Adrenal gland (tissue), 12 donors: ENCODE measurements around the gene OMP. TPM values are rescaled to one million over a fixed set of nuclear protein-coding genes. Genes with fewer than 3 reads are reported as not detected.

ENCODE experiments used
- DNase-seq, 7 donors: peaks; one replicate each; pipeline ENCODE4 v3.0.0-alpha.2; 2019 to 2020
- H3K27ac ChIP-seq, 5 donors: fragments of 200-600 bp; sonication (generic) in 4 of 5; 1 replicate in 3 of 5; 2 replicates in 2 of 5; pipeline versions ENCODE4 v1.5.1 to v1.8.0; 2016 to 2020; ENCODE audit warnings: mild to moderate bottlenecking in 1 of 5
- H3K27me3 ChIP-seq: fragments of 200-600 bp; 2 replicates; pipeline ENCODE4 v1.8.0; 2021
- H3K36me3 ChIP-seq, 2 donors: fragments of 200-600 bp; replicated peaks in 1 of 2; 1 replicate in 1 of 2; 2 replicates in 1 of 2; pipeline versions ENCODE4 v1.5.1 to v1.8.0; 2018 to 2022
- H3K4me1 ChIP-seq, 2 donors: fragments of 200-600 bp; replicated peaks in 1 of 2; 1 replicate in 1 of 2; 2 replicates in 1 of 2; pipeline versions ENCODE4 v1.5.1 to v1.8.0; 2018 to 2021
- H3K4me3 ChIP-seq, 4 donors: fragments of 200-600 bp; sonication (generic) in 3 of 4; one replicate each; pipeline ENCODE4 v1.5.1; 2016 to 2018
- H3K9me3 ChIP-seq, 3 donors: fragments of 200-600 bp; sonication (generic) in 1 of 3; replicated peaks in 1 of 3; 1 replicate in 2 of 3; 2 replicates in 1 of 3; pipeline versions ENCODE4 v1.5.1 to v1.8.0; 2016 to 2021
- CTCF ChIP-seq, 6 experiments: fragments of 450-650 bp in 4 of 6; fragments of 200-600 bp in 2 of 6; sonication (generic) in 1 of 6; IDR thresholded peaks; 1 replicate in 5 of 6; 2 replicates in 1 of 6; pipeline versions ENCODE4 v1.5.1 to v1.8.0; 2016 to 2021; ENCODE audit warnings: antibody characterized with exemption in 6 of 6, mild to moderate bottlenecking in 2 of 6, moderate library complexity in 1 of 6
- POLR2A ChIP-seq, 2 donors: fragments of 450-650 bp; IDR thresholded peaks; one replicate each; pipeline ENCODE4 v1.6.1; 2017; ENCODE audit warnings: antibody characterized with exemption in 2 of 2, mild to moderate bottlenecking in 2 of 2, moderate library complexity in 1 of 2
- WGBS, 4 donors: extraction: QIAGEN DNeasy Blood & Tissue Kit in 2 of 4; methylation state at CpG; one replicate each; pipeline versions ENCODE4 v1.1.5 to v1.1.7; 2013 to 2017; 5-methylcytosine and 5-hydroxymethylcytosine counted together
- intact Hi-C, 2 donors: fragments of 100-400 bp; cut with DNase I; formaldehyde crosslinking; loops; one replicate each; pipeline versions ENCODE4 v1.14.1 to v1.15.0; 2022 to 2023
- polyA plus RNA-seq, 3 donors: library from polyadenylated mRNA; stranded (reverse); fragments of 200-250 nt in 2 of 3; fragments of 350-450 nt in 1 of 3; fragmentation: Illumina TruSeq in 1 of 3; extraction: RNeasy Lipid Tissue Mini Kit (QIAGEN cat#74804) in 1 of 3; gene quantifications; one replicate each; pipeline ENCODE4 v1.2.3, GENCODE V29; 2013 to 2014
- total RNA-seq, 9 donors: library from RNA; depleted of rRNA in 4 of 9; stranded (reverse); fragments of >200 nt in 4 of 9; fragments of 120-200 nt in 1 of 9; fragmentation: NEBNext Ultra II Directional in 1 of 9; extraction: Animal tissue kit (Norgen Biotek cat#: 25700) in 1 of 9; gene quantifications; one replicate each; pipeline versions ENCODE4 v1.1.0 to v1.2.4, GENCODE V29; 2013 to 2023
- donor health status: healthy with polysubstance abuse.
- donor health status: Bipolar disorder and iron deficiency.
- donor health status: DM: yes; HTN: yes; CAD: no.
- donor health status: DM: no; HTN: no; CAD: no.
- donor health status: DM: no; HTN: no; CAD: no.
- donor health status: DM: yes; HTN: yes; CAD: no.

Gene OMP
- total and polyA plus RNA-seq, 12 donors, result 0.50 to 1.6 (median 0.92) TPM; not detected in 9

DNA sequence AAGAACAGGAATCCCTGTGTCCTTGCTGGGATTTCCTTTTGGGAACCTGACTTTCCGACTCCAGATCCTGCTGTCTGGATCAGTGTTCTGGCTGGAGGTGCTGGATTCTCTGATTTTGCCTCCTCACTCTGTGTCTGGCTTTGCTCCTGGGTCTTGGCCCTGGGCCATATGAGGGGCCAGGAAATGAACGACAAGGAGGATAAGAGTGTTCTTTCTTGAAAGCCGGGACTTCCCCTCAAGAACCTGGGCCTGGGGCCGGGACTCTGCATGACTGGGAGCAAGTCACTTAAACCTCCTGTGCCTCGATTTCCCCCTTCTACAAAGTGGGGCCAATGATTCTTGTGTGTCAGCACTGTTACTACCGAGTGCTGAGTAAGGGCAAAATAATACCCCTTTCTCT lies 22.6 kb downstream of the OMP start:
- Histone ChIP-seq H3K27me3 (no peaks in the 10 kb centered on the region), H3K4me3 (no peak overlapping the region), H3K27ac (no peak overlapping the region), H3K4me1 (peaks cover 28% of the 10 kb centered on the region in 2 donors), H3K36me3 (peaks cover 0 to 9% of the 10 kb centered on the region in 2 donors), H3K9me3 (no peaks in the 10 kb centered on the region)
- DNase-seq, result no peak
- intact Hi-C loops, result loop anchor here in 1 of 2 donors (10.0 kb wide), 1 partner anchor 420 kb away; no protein-coding TSS in a partner anchor
- 62 to 66% (median 64%) methylated on average over 6 of the region's 6 CpGs for WGBS, 4 donors
- TF ChIP-seq POLR2A (IDR thresholded peaks at IDR 0.05), result no peak
- no peak for TF ChIP-seq CTCF (IDR thresholded peaks at IDR 0.05)

DNA sequence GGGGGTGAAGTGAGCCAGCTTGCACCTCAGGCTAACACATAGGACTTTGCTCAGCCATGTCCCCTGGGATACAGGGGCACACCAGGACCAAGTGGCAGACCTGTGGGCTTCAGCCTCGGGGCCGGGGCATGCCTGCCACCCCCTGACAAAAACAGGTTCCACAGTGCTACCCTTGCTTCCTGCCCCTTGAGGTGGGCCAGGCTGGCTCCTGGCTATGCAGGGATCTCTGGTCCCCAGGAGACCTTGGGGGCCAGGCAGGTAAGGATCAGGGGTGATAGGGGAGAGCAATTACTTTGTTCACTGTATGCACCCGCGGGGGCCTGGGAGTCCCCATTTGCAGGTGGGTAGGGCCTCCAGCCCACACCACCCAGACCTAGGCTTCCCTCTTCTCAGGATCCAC lies 23.1 kb downstream of the OMP start:
- intact Hi-C loops, result loop anchor here (2.0 to 10.0 kb wide), 2 partner anchors 63 to 419 kb away; no protein-coding TSS in a partner anchor
- no peak overlapping the region for H3K27ac ChIP-seq
- TF ChIP-seq POLR2A (IDR thresholded peaks at IDR 0.05) (no peak), CTCF (IDR thresholded peaks at IDR 0.05) (no peak)
- H3K4me3 ChIP-seq, result no peak overlapping the region
- peaks cover 33% of the 10 kb centered on the region in 2 donors for H3K4me1 ChIP-seq
- H3K36me3 ChIP-seq, result peaks cover 0 to 9% of the 10 kb centered on the region in 2 donors
- DNase-seq, result no peak
- H3K27me3 ChIP-seq, result no peaks in the 10 kb centered on the region
- H3K9me3 ChIP-seq, result no peaks in the 10 kb centered on the region
- 84 to 96% (median 89%) methylated on average over 2 to 4 of the region's 4 CpGs for WGBS, 4 donors

- H3K36me3 ChIP-seq, result peaks cover 0 to 9% of the 10 kb centered on the region in 2 donors
- no peak for TF ChIP-seq CTCF (IDR thresholded peaks at IDR 0.05)
- no peak for TF ChIP-seq POLR2A (IDR thresholded peaks at IDR 0.05)
These were observed 23.6 kb downstream of the OMP start for GRCh38 chr11:77126156-77126775.

GRCh38 chr11:77126861-77127234 lies 24.2 kb downstream of the OMP start:
- Histone ChIP-seq H3K36me3 (peaks cover 0 to 6% of the 10 kb centered on the region in 2 donors), H3K27ac (peak overlapping the region in 3 of 5 donors; percentile 84 to 92 (median 91)), H3K4me1 (peaks cover 43 to 45% of the 10 kb centered on the region in 2 donors), H3K4me3 (peak overlapping the region in 2 of 4 donors; percentile 30 to 69), H3K9me3 (no peaks in the 10 kb centered on the region), H3K27me3 (no peaks in the 10 kb centered on the region)
- intact Hi-C loops, result loop anchor here (2.0 to 10.0 kb wide), 2 partner anchors 62 to 418 kb away; no protein-coding TSS in a partner anchor
- TF ChIP-seq CTCF (IDR thresholded peaks at IDR 0.05) (no peak), POLR2A (IDR thresholded peaks at IDR 0.05) (no peak)
- 17 to 35% (median 20%) methylated on average over 4 to 10 of the region's 10 CpGs for WGBS, 4 donors
- peak in 1 of 7 donors; percentile 47 for DNase-seq

More at GRCh38 chr11:77126156-77126775, 23.6 kb downstream of the OMP start:
- DNase-seq, result no peak
- H3K27ac ChIP-seq, result no peak overlapping the region
- H3K4me1 ChIP-seq, result peaks cover 37 to 39% of the 10 kb centered on the region in 2 donors
- H3K9me3 ChIP-seq, result no peaks in the 10 kb centered on the region
- H3K4me3 ChIP-seq, result no peak overlapping the region
- intact Hi-C loops, result loop anchor here (2.0 to 10.0 kb wide), 2 partner anchors 63 to 419 kb away; no protein-coding TSS in a partner anchor
- H3K27me3 ChIP-seq, result no peaks in the 10 kb centered on the region
- WGBS, 4 donors, result 74 to 81% (median 76%) methylated on average over 13 to 17 of the region's 17 CpGs
